PC-3 (cell line): ENCODE measurements around the gene ABHD13. TPM values are rescaled to one million over a fixed set of nuclear protein-coding genes. Genes with fewer than 3 reads are reported as not detected.
A peak's percentile ranks its signal among the peaks of the same experiment; 100 is the strongest.

Experiments used
- ATAC-seq: fragments of 200-7000 bp; cut with Tn5 transposase; 2 replicates; pipeline ENCODE4 v1.9.1; 2020; ENCODE audit warnings: mild to moderate bottlenecking, moderate library complexity
- BruUV-seq: library from RNA; stranded (reverse); fragments of 400-500 nt; replicated peaks from 2 replicates; lab custom pipeline; 2021; lab: Mats Ljungman, UMichigan
- CTCF ChIA-PET: fragments of 300-600 bp; sonication (Branson Sonifier 250); formaldehyde crosslinking; loops from one replicate; lab custom pipeline; 2022; ENCODE audit warnings: antibody characterized with exemption; lab: Charles Lee
- POLR2A ChIA-PET: fragments of 300-600 bp; sonication (Branson Sonifier 250); formaldehyde crosslinking; loops from one replicate; lab custom pipeline; 2022; ENCODE audit warnings: antibody characterized with exemption; ENCODE audit not compliant: unreplicated experiment; lab: Charles Lee
- DNase-seq: peaks from one replicate; pipeline ENCODE4 v3.0.0-alpha.2; 2015
- H2AFZ ChIP-seq: fragments of 300-600 bp; sonication (generic); 2 replicates; pipeline ENCODE4 v1.6.0; 2016; ENCODE audit warnings: antibody characterized with exemption, low read length
- H3F3A ChIP-seq: fragments of 300-600 bp; sonication (generic); one replicate; pipeline ENCODE4 v1.6.0; 2017; ENCODE audit warnings: antibody characterized with exemption, low read length, control low read depth, mild to moderate bottlenecking; ENCODE audit not compliant: unreplicated experiment
- H3K27ac ChIP-seq: fragments of 300-600 bp; sonication (generic); 2 replicates; pipeline ENCODE4 v1.5.1; 2016; ENCODE audit warnings: mild to moderate bottlenecking, low read length
- H3K27me3 ChIP-seq: fragments of 300-600 bp; sonication (generic); 2 replicates; pipeline ENCODE4 v1.6.1; 2016; ENCODE audit warnings: low read length, mixed read lengths
- H3K36me3 ChIP-seq: fragments of 300-600 bp; sonication (generic); 2 replicates; pipeline ENCODE4 v1.6.1; 2016; ENCODE audit warnings: low read depth, mixed run types, low read length, mixed read lengths
- H3K4me1 ChIP-seq: fragments of 300-600 bp; sonication (generic); 2 replicates; pipeline ENCODE4 v1.5.1; 2016; ENCODE audit warnings: low read length; ENCODE audit not compliant: insufficient read depth
- H3K4me2 ChIP-seq: fragments of 300-600 bp; sonication (generic); 2 replicates; pipeline ENCODE4 v1.6.0; 2016; ENCODE audit warnings: low read length
- H3K4me3 ChIP-seq: fragments of 300-600 bp; sonication (generic); 2 replicates; pipeline ENCODE4 v1.5.1; 2016; ENCODE audit warnings: mild to moderate bottlenecking, low read length, mixed read lengths
- H3K79me2 ChIP-seq: fragments of 300-600 bp; sonication (generic); 2 replicates; pipeline ENCODE4 v1.6.1; 2017; ENCODE audit warnings: low read length, mixed read lengths
- H3K9ac ChIP-seq: fragments of 300-600 bp; sonication (generic); 2 replicates; pipeline ENCODE4 v1.6.0; 2016; ENCODE audit warnings: mild to moderate bottlenecking, low read length
- H3K9me2 ChIP-seq: fragments of 300-600 bp; sonication (generic); replicated peaks from 2 replicates; pipeline ENCODE4 v1.6.1; 2016; ENCODE audit warnings: mixed run types, low read length, mixed read lengths
- H3K9me3 ChIP-seq: fragments of 300-600 bp; sonication (generic); 2 replicates; pipeline ENCODE4 v1.6.1; 2016; ENCODE audit warnings: low read length, mixed read lengths
- H4K20me1 ChIP-seq: fragments of 300-600 bp; sonication (generic); 2 replicates; pipeline ENCODE4 v1.6.1; 2016; ENCODE audit warnings: low read length, mixed read lengths
- CTCF ChIP-seq: fragments of 300-600 bp; sonication (generic); conservative IDR thresholded peaks from 2 replicates; pipeline ENCODE4 v1.5.1; 2017; ENCODE audit warnings: antibody characterized with exemption, low read depth, mild to moderate bottlenecking, low read length
- EZH2 ChIP-seq: fragments of 300-600 bp; sonication (generic); IDR thresholded peaks from one replicate; pipeline ENCODE4 v1.6.1; 2017; ENCODE audit warnings: antibody characterized with exemption, mild to moderate bottlenecking, low read length; ENCODE audit not compliant: unreplicated experiment
- EZH2phosphoT487 ChIP-seq: fragments of 300-600 bp; sonication (generic); IDR thresholded peaks from 2 replicates; pipeline ENCODE4 v1.6.1; 2018; ENCODE audit warnings: mild to moderate bottlenecking, antibody characterized with exemption, low read length, borderline replicate concordance
- intact Hi-C: fragments of 100-400 bp; cut with micrococcal nuclease; formaldehyde crosslinking; loops from 2 replicates; pipeline ENCODE4 v1.9.0; 2023
- total RNA-seq: library from RNA; depleted of rRNA; stranded (reverse); fragments of >200 nt; gene quantifications from 2 replicates; pipeline ENCODE4 v1.2.3, GENCODE V29; 2014

ABHD13 gene
- total RNA-seq, 1 experiment from 2014 or later: 3.9 TPM

GRCh38 chr13:108226184-108226583 is 8.0 kb downstream of the ABHD13 start:
- no peaks in the 10 kb centered on the region for H3K27me3 ChIP-seq
- H3K36me3 ChIP-seq: peaks cover 3% of the 10 kb centered on the region; the same call in 1 of the 2 replicates
- no peak overlapping the region for H3K4me2 ChIP-seq
- H3K4me3 ChIP-seq: no peak overlapping the region
- 0 out of 2 replicates have a peak, but pooled peaks cover 13% of the 10 kb centered on the region for H4K20me1 ChIP-seq
- H3K27ac ChIP-seq: no peak overlapping the region
- no peaks in the 10 kb centered on the region for H3F3A ChIP-seq
- DNase-seq (no peak), ATAC-seq (no peak)
- ChIA-PET CTCF (no interaction called here), POLR2A (interaction anchor here (0.6 kb wide), 1 partner anchor 913 kb away, joined by 3 read pairs; no protein-coding TSS in a partner anchor)
- H3K79me2 ChIP-seq: peaks cover 62% of the 10 kb centered on the region
- no TSS peak for BruUV-seq
- peaks cover 17% of the 10 kb centered on the region for H3K4me1 ChIP-seq
- no peak overlapping the region for H3K9ac ChIP-seq
- intact Hi-C loops: loop anchor here (5.0 kb wide), 2 partner anchors 96 to 671 kb away; no protein-coding TSS in a partner anchor
- H3K9me2 ChIP-seq: no peaks in the 10 kb centered on the region
- H3K9me3 ChIP-seq: no peaks in the 10 kb centered on the region
- TF ChIP-seq CTCF (no peak), EZH2 (no peak), EZH2phosphoT487 (no peak)
- H2AFZ ChIP-seq: no peak overlapping the region

GRCh38 chr13:108227651-108228272 is 9.6 kb downstream of the ABHD13 start:
- Histone ChIP-seq H3K9ac (no peak overlapping the region), H3K4me3 (no peak overlapping the region), H2AFZ (no peak overlapping the region), H3K27ac (no peak overlapping the region), H4K20me1 (0 out of 2 replicates have a peak, but pooled peaks cover 13% of the 10 kb centered on the region), H3K79me2 (peaks cover 48% of the 10 kb centered on the region), H3K27me3 (no peaks in the 10 kb centered on the region), H3K4me2 (no peak overlapping the region), H3F3A (no peaks in the 10 kb centered on the region), H3K9me2 (no peaks in the 10 kb centered on the region), H3K4me1 (peaks cover 17% of the 10 kb centered on the region), H3K36me3 (peaks cover 3% of the 10 kb centered on the region; the same call in 1 of the 2 replicates), H3K9me3 (no peaks in the 10 kb centered on the region)
- ChIA-PET CTCF (no interaction called here), POLR2A (no interaction called here)
- BruUV-seq: no TSS peak
- DNase-seq: peak; percentile 67
- intact Hi-C loops: loop anchor here (5.0 kb wide), 2 partner anchors 95 to 670 kb away; no protein-coding TSS in a partner anchor
- peak; percentile 18; the same call in 1 of the 2 replicates for ATAC-seq
- TF ChIP-seq CTCF (peak; percentile 83), EZH2 (no peak)

- CTCF ChIA-PET: no interaction called here
- Histone ChIP-seq H4K20me1 (0 out of 2 replicates have a peak, but pooled peaks cover 5% of the 10 kb centered on the region), H3K9ac (no peak overlapping the region), H3K79me2 (peaks cover 21% of the 10 kb centered on the region), H3K36me3 (peaks cover 3% of the 10 kb centered on the region; the same call in 1 of the 2 replicates), H3F3A (no peaks in the 10 kb centered on the region), H3K4me1 (peaks cover 17% of the 10 kb centered on the region), H3K9me2 (no peaks in the 10 kb centered on the region), H3K27ac (no peak overlapping the region), H3K4me2 (no peak overlapping the region), H3K9me3 (no peaks in the 10 kb centered on the region), H2AFZ (no peak overlapping the region), H3K4me3 (no peak overlapping the region), H3K27me3 (no peaks in the 10 kb centered on the region)
- no peak for TF ChIP-seq EZH2phosphoT487
- no peak for TF ChIP-seq CTCF
- no peak for TF ChIP-seq EZH2
- DNase-seq (no peak), ATAC-seq (0 out of 2 replicates have a peak, but pooled peaks have one; percentile 22)
- BruUV-seq: no TSS peak
- POLR2A ChIA-PET: no interaction called here
- intact Hi-C loops: no loop called here
Observed at GRCh38 chr13:108230377-108230776, 12.2 kb downstream of the ABHD13 start.
